IMR-90 (cell line): ENCODE results near the gene PCNX4. TPM values are rescaled to one million over a fixed set of nuclear protein-coding genes. Genes with fewer than 3 reads are reported as not detected.

Source experiments
- ATAC-seq: fragments of 200-7000 bp; cut with Tn5 transposase; 2 replicates; pipeline ENCODE4 v1.9.1; 2020; ENCODE audit warnings: low read depth, mild to moderate bottlenecking, moderate library complexity
- BruUV-seq: library from RNA; stranded (reverse); fragments of 400-500 nt; replicated peaks from 2 replicates; lab custom pipeline; 2021; lab: Mats Ljungman, UMichigan
- CTCF ChIA-PET: fragments of 300-600 bp; formaldehyde crosslinking; extraction: SDS; loops from one replicate; lab custom pipeline; 2021; ENCODE audit warnings: antibody characterized with exemption; lab: Yijun Ruan, JAX
- POLR2A ChIA-PET: fragments of 300-600 bp; sonication (Branson Sonifier 250); formaldehyde crosslinking; loops from one replicate; lab custom pipeline; 2022; ENCODE audit warnings: antibody characterized with exemption; ENCODE audit not compliant: unreplicated experiment; lab: Charles Lee
- DNase-seq: peaks from one replicate; pipeline ENCODE4 v3.0.0; 2013
- H2AFZ ChIP-seq: replicated peaks from 2 replicates; pipeline ENCODE3; 2013; ENCODE audit warnings: low read length, mild to moderate bottlenecking; ENCODE audit not compliant: poor library complexity
- H2AK5ac ChIP-seq: 2 replicates; pipeline ENCODE4 v1.6.1; 2013; ENCODE audit warnings: low read depth, low read length, inconsistent platforms
- H2AK9ac ChIP-seq: replicated peaks from 2 replicates; pipeline ENCODE3; 2013; ENCODE audit warnings: mild to moderate bottlenecking, low read depth, low read length, moderate library complexity; ENCODE audit not compliant: poor library complexity
- H2BK120ac ChIP-seq: 2 replicates; pipeline ENCODE4 v1.6.1; 2013; ENCODE audit warnings: low read depth, low read length, inconsistent platforms
- H2BK15ac ChIP-seq: 3 replicates; pipeline ENCODE4 v1.6.1; 2013; ENCODE audit warnings: low read depth, low read length, inconsistent platforms
- H2BK20ac ChIP-seq: 2 replicates; pipeline ENCODE4 v1.6.1; 2013; ENCODE audit warnings: low read depth, mild to moderate bottlenecking, inconsistent platforms, low read length, moderate library complexity
- H2BK5ac ChIP-seq: 2 replicates; pipeline ENCODE4 v1.6.1; 2013; ENCODE audit warnings: mild to moderate bottlenecking, low read depth, low read length, inconsistent platforms; ENCODE audit not compliant: poor library complexity, severe bottlenecking
- H3K14ac ChIP-seq: replicated peaks from 2 replicates; pipeline ENCODE4 v1.6.1; 2013; ENCODE audit warnings: low read depth, low read length, inconsistent platforms
- H3K18ac ChIP-seq: 2 replicates; pipeline ENCODE4 v1.6.1; 2013; ENCODE audit warnings: low read depth, low read length, control low read depth
- H3K23ac ChIP-seq: 2 replicates; pipeline ENCODE4 v1.6.1; 2013; ENCODE audit warnings: low read depth, low read length, inconsistent platforms
- H3K27ac ChIP-seq: 2 replicates; pipeline ENCODE4 v1.5.1; 2013; ENCODE audit warnings: mild to moderate bottlenecking, control low read depth, low read length; ENCODE audit not compliant: insufficient read depth
- H3K27me3 ChIP-seq: 2 replicates; pipeline ENCODE4 v1.6.1; 2013; ENCODE audit warnings: low read length; ENCODE audit not compliant: control insufficient read depth, insufficient read depth
- H3K36me3 ChIP-seq: 2 replicates; pipeline ENCODE4 v1.6.1; 2013; ENCODE audit warnings: low read length, mixed read lengths; ENCODE audit not compliant: control insufficient read depth, insufficient read depth
- H3K4ac ChIP-seq: 2 replicates; pipeline ENCODE4 v1.6.1; 2013; ENCODE audit warnings: low read depth, low read length, inconsistent platforms
- H3K4me1 ChIP-seq: 2 replicates; pipeline ENCODE4 v1.6.1; 2013; ENCODE audit warnings: low read length, mixed read lengths; ENCODE audit not compliant: control insufficient read depth, insufficient read depth
- H3K4me2 ChIP-seq: 2 replicates; pipeline ENCODE4 v1.6.1; 2013; ENCODE audit warnings: low read depth, mild to moderate bottlenecking, control low read depth, low read length, moderate library complexity
- H3K4me3 ChIP-seq: 2 replicates; pipeline ENCODE4 v1.5.1; 2013; ENCODE audit warnings: low read depth, mild to moderate bottlenecking, control low read depth, low read length, moderate library complexity; ENCODE audit not compliant: insufficient read depth
- H3K56ac ChIP-seq: 2 replicates; pipeline ENCODE4 v1.6.1; 2013; ENCODE audit warnings: low read length, inconsistent platforms; ENCODE audit not compliant: insufficient read depth; ENCODE audit errors: extremely low read depth
- H3K79me1 ChIP-seq, 2 experiments: 2 replicates each; pipeline ENCODE4 v1.6.1; 2013; ENCODE audit warnings: low read length in 2 of 2, inconsistent platforms in 1 of 2, low read depth in 1 of 2
- H3K9ac ChIP-seq: 2 replicates; pipeline ENCODE4 v1.6.1; 2013; ENCODE audit warnings: low read depth, low read length, control low read depth
- H3K9me1 ChIP-seq: 2 replicates; pipeline ENCODE4 v1.6.1; 2013; ENCODE audit warnings: low read length, inconsistent platforms; ENCODE audit not compliant: insufficient read depth
- H3K9me3 ChIP-seq: 2 replicates; pipeline ENCODE4 v1.6.1; 2013; ENCODE audit warnings: low read length; ENCODE audit not compliant: control insufficient read depth, insufficient read depth
- H4K20me1 ChIP-seq: 2 replicates; pipeline ENCODE4 v1.6.1; 2013; ENCODE audit warnings: low read length, inconsistent platforms; ENCODE audit not compliant: insufficient read depth
- H4K5ac ChIP-seq: 2 replicates; pipeline ENCODE4 v1.6.1; 2013; ENCODE audit warnings: mild to moderate bottlenecking, low read depth, low read length, control low read depth
- H4K8ac ChIP-seq, 2 experiments: 2 replicates each; pipeline ENCODE4 v1.6.1; 2013; ENCODE audit warnings: low read depth in 2 of 2, low read length in 2 of 2, control low read depth in 1 of 2, inconsistent platforms in 1 of 2
- H4K91ac ChIP-seq: 2 replicates; pipeline ENCODE4 v1.6.1; 2013; ENCODE audit warnings: low read depth, low read length, inconsistent platforms; ENCODE audit not compliant: insufficient read depth
- BHLHE40 ChIP-seq: fragments of 150-350 bp; IDR thresholded peaks from 2 replicates; pipeline ENCODE4 v1.6.1; 2016; ENCODE audit warnings: mild to moderate bottlenecking, low read depth, low read length
- CEBPB ChIP-seq: IDR thresholded peaks from 2 replicates; pipeline ENCODE4 v1.6.1; 2012; ENCODE audit warnings: low read depth, low read length, improper control_type of control experiment
- CHD1 ChIP-seq: IDR thresholded peaks from 2 replicates; pipeline ENCODE4 v1.6.1; 2012; ENCODE audit warnings: low read depth, low read length, improper control_type of control experiment
- CTCF ChIP-seq: conservative IDR thresholded peaks from 2 replicates; pipeline ENCODE4 v1.5.1; 2012; ENCODE audit warnings: mild to moderate bottlenecking, low read depth, low read length, improper control_type of control experiment
- ELK1 ChIP-seq: fragments of 150-350 bp; IDR thresholded peaks from 2 replicates; pipeline ENCODE4 v1.6.1; 2016; ENCODE audit warnings: low read depth, mild to moderate bottlenecking, low read length, moderate library complexity, borderline replicate concordance
- FOS ChIP-seq: fragments of 150-350 bp; IDR thresholded peaks from 2 replicates; pipeline ENCODE4 v1.6.1; 2016; ENCODE audit warnings: low read depth, low read length
- MAZ ChIP-seq: IDR thresholded peaks from 2 replicates; pipeline ENCODE4 v1.6.1; 2012; ENCODE audit warnings: low read depth, mild to moderate bottlenecking, low read length, improper control_type of control experiment, moderate library complexity, borderline replicate concordance
- MXI1 ChIP-seq: IDR thresholded peaks from 2 replicates; pipeline ENCODE4 v1.6.1; 2012; ENCODE audit warnings: low read depth, mild to moderate bottlenecking, low read length, moderate library complexity, borderline replicate concordance
- NFE2L2 ChIP-seq: fragments of 150-350 bp; IDR thresholded peaks from 2 replicates; pipeline ENCODE4 v1.6.1; 2016; ENCODE audit warnings: low read depth, mild to moderate bottlenecking, low read length
- POLR2A ChIP-seq: IDR thresholded peaks from 2 replicates; pipeline ENCODE4 v1.6.1; 2012; ENCODE audit warnings: mild to moderate bottlenecking, low read depth, low read length
- RAD21 ChIP-seq: IDR thresholded peaks from 2 replicates; pipeline ENCODE4 v1.6.1; 2012; ENCODE audit warnings: low read length, improper control_type of control experiment
- RCOR1 ChIP-seq: IDR thresholded peaks from 2 replicates; pipeline ENCODE4 v1.6.1; 2012; ENCODE audit warnings: mild to moderate bottlenecking, low read length, improper control_type of control experiment; ENCODE audit not compliant: insufficient replicate concordance
- SMC3 ChIP-seq: fragments of 150-350 bp; IDR thresholded peaks from 2 replicates; pipeline ENCODE4 v1.6.1; 2016; ENCODE audit warnings: low read depth, mild to moderate bottlenecking, antibody characterized with exemption, low read length, moderate library complexity
- USF2 ChIP-seq: fragments of 150-350 bp; IDR thresholded peaks from 2 replicates; pipeline ENCODE4 v1.6.1; 2017; ENCODE audit warnings: mild to moderate bottlenecking, antibody characterized with exemption, low read length, low read depth
- WGBS, 2 experiments: methylation state at CpG; one replicate each; pipeline versions ENCODE4 v1.1.5 to v1.1.7; 2013; ENCODE audit warnings: missing lambda C conversion rate in 2 of 2; ENCODE audit not compliant: insufficient read length in 1 of 2; ENCODE audit errors: extremely low coverage in 2 of 2; 5-methylcytosine and 5-hydroxymethylcytosine counted together
- dilution Hi-C: fragments of 300-500 bp; cut with HindIII; formaldehyde crosslinking; loops from one replicate; pipeline ENCODE4 v1.14.3; 2018; ENCODE audit warnings: low sequenced_read_pairs; ENCODE audit not compliant: unreplicated experiment
- in situ Hi-C: fragments of 300-500 bp; cut with MboI; formaldehyde crosslinking; loops from 3 replicates; pipeline ENCODE4 v1.14.3; 2019; ENCODE audit warnings: low sequenced_read_pairs, inconsistent platforms, mixed read lengths
- intact Hi-C: fragments of 100-400 bp; cut with micrococcal nuclease; formaldehyde crosslinking; loops from 2 replicates; pipeline ENCODE4 v1.10.0; 2022
- polyA plus RNA-seq, 3 experiments: library from polyadenylated mRNA; depleted of rRNA; stranded (reverse); fragments of >200 nt; gene quantifications; 2 replicates each; pipeline ENCODE4 v1.2.3, GENCODE V29; 2012; ENCODE audit warnings: low replicate concordance in 1 of 3
- total RNA-seq: library from RNA; depleted of rRNA; stranded (reverse); fragments of >200 nt; gene quantifications from 2 replicates; pipeline ENCODE4 v1.2.3, GENCODE V29; 2012

PCNX4 gene
- total and polyA plus RNA-seq, 2 of the 4 experiments (the other 2 are of a cell fraction), result 55.4 to 128 TPM

GRCh38 chr14:60183741-60184140, 92.0 kb downstream of the PCNX4 start:
- Histone ChIP-seq H3K9ac (0 out of 2 replicates have a peak overlapping the region, but pooled peaks have one; percentile 16), H2AK5ac (no peak overlapping the region), H3K4me2 (peak overlapping the region; percentile 85), H4K20me1 (no peaks in the 10 kb centered on the region), H3K4me1 (no peaks in the 10 kb centered on the region), H4K8ac (no peak overlapping the region), H3K36me3 (no peaks in the 10 kb centered on the region), H2AFZ (no peak overlapping the region), H3K14ac (no peak overlapping the region), H3K23ac (0 out of 2 replicates have a peak overlapping the region, but pooled peaks have one; percentile 9), H3K56ac (no peak overlapping the region), H2BK15ac (no peak overlapping the region), H4K5ac (no peak overlapping the region), H2BK20ac (no peak overlapping the region), H3K9me1 (no peaks in the 10 kb centered on the region), H2AK9ac (no peak overlapping the region), H2BK5ac (no peak overlapping the region), H3K4ac (no peak overlapping the region), H3K9me3 (no peaks in the 10 kb centered on the region), H3K79me1 (no peaks in the 10 kb centered on the region), H3K18ac (no peak overlapping the region), H3K27ac (no peak overlapping the region), H4K91ac (no peak overlapping the region), H2BK120ac (no peak overlapping the region), H3K27me3 (peaks cover 6% of the 10 kb centered on the region), H3K4me3 (peak overlapping the region; percentile 38; the same call in 1 of the 2 replicates)
- ChIA-PET CTCF (interaction anchor here (0.6 to 2.8 kb wide), 9 partner anchors 9 to 1031 kb away, joined by 3 to 28 read pairs (median 4); no protein-coding TSS in a partner anchor), POLR2A (no interaction called here)
- WGBS, 2 experiments, result no CpG with 5 or more reads among the region's 1 CpG
- ATAC-seq (peak; percentile 45), DNase-seq (peak; percentile 31)
- dilution Hi-C loops (no loop called here), intact Hi-C loops (loop anchor here (1.0 to 5.0 kb wide), 5 partner anchors 119 to 676 kb away; no protein-coding TSS in a partner anchor), in situ Hi-C loops (loop anchor here (5.0 kb wide), 2 partner anchors 116 to 216 kb away; no protein-coding TSS in a partner anchor)
- TF ChIP-seq MXI1 (no peak), SMC3 (no peak), CTCF (no peak), RAD21 (no peak), FOS (no peak), NFE2L2 (no peak), USF2 (no peak), BHLHE40 (no peak), MAZ (no peak), CEBPB (no peak), CHD1 (no peak), POLR2A (no peak), RCOR1 (no peak), ELK1 (no peak)
- no TSS peak for BruUV-seq
